HUES64 (cell line): ENCODE results near the gene MT1M.

Experiments used
- H3K27ac ChIP-seq: 2 replicates; pipeline ENCODE4 v1.7.0; 2013; ENCODE audit warnings: low read depth, low read length, inconsistent platforms
- H3K27me3 ChIP-seq: 2 replicates; pipeline ENCODE4 v1.6.1; 2013; ENCODE audit warnings: mild to moderate bottlenecking, low read length; ENCODE audit not compliant: insufficient read depth
- H3K36me3 ChIP-seq: 2 replicates; pipeline ENCODE4 v1.6.1; 2013; ENCODE audit warnings: mild to moderate bottlenecking, low read length; ENCODE audit not compliant: insufficient read depth
- H3K4me1 ChIP-seq: 2 replicates; pipeline ENCODE4 v1.6.1; 2013; ENCODE audit warnings: mild to moderate bottlenecking, low read length, moderate library complexity; ENCODE audit not compliant: insufficient read depth
- H3K4me3 ChIP-seq: 2 replicates; pipeline ENCODE4 v1.5.1; 2013; ENCODE audit warnings: mild to moderate bottlenecking, low read length, moderate library complexity
- H3K9ac ChIP-seq: 2 replicates; pipeline ENCODE4 v1.6.1; 2013; ENCODE audit warnings: mild to moderate bottlenecking, low read depth, low read length
- H3K9me3 ChIP-seq: 2 replicates; pipeline ENCODE4 v1.6.1; 2013; ENCODE audit warnings: low read depth, low read length; ENCODE audit not compliant: insufficient read depth
- WGBS: fragments of 150-250, 120-280 bp; methylation state at CpG from one replicate; pipeline ENCODE4 v1.1.7; 2013; ENCODE audit warnings: missing lambda C conversion rate; 5-methylcytosine and 5-hydroxymethylcytosine counted together

Gene MT1M

DNA sequence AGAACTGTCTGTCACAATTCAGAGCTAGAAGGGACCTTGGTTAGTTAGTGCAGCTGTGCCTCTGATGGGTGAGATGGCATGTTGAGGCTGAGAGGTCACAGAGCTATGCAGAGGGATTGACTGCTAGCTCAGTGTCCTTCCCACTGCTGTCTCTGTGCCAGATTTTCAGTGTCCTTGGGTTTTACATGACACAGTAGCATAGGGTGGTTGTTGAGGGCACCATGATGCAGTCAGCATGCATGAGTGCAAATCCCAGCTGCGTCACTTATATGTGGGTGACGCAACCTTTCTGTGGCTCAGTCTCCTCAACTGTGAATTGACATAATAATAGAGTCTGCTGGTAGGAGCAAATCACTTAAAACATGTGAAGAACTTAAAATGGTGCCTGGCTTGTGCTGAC, 8.7 kb downstream of the MT1M start:
- Histone ChIP-seq H3K36me3 (no peaks in the 10 kb centered on the region), H3K27me3 (peaks cover 100% of the 10 kb centered on the region)
- WGBS: 82% methylated on average over 2 of the region's 2 CpGs

DNA sequence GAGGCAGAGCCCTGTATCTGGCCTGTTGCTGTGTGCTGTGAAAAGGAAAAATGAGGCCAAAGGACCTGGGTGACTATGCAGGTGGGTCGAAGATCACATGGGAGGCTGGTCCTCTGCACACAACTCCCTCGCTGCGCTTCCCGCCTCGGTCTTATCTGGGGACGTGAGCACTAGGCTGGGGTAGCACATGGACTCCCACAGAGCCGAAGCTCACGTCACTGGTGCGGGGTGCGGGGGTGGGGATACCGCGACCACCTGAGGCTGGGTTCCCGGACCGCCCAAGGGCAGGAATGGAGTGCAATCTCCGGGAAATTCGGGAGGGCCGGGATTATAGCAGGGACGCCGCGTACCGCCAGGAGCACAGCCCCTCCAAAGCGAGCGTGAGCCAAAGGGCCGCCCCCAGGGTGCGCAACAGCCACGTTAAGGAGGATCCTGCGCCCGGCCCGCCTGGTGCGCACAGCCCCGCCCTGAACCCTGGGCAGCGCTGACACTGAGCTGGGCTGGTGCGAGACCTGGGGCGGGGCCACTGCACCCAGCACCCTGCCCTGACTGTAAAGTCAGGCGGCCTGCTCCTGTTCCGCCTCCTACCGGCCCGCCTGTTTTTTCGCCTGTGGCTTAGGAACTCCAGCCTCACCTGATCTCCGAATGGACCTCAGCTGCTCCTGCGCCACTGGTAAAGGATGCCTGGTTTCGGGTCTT, 10.8 kb downstream of the MT1M start:
- Histone ChIP-seq H3K27ac (no peak overlapping the region), H3K27me3 (peaks cover 100% of the 10 kb centered on the region), H3K4me1 (peaks cover 3% of the 10 kb centered on the region; the same call in 1 of the 2 replicates), H3K4me3 (peak overlapping the region; percentile 43), H3K9me3 (no peaks in the 10 kb centered on the region), H3K36me3 (no peaks in the 10 kb centered on the region), H3K9ac (no peak overlapping the region)
- 6% methylated on average over 42 of the region's 42 CpGs for WGBS

More for the DNA sequence above, 8.7 kb downstream of the MT1M start:
- H3K27ac ChIP-seq: no peak overlapping the region
- no peaks in the 10 kb centered on the region for H3K9me3 ChIP-seq
- no peak overlapping the region for H3K4me3 ChIP-seq
- peaks cover 3% of the 10 kb centered on the region; the same call in 1 of the 2 replicates for H3K4me1 ChIP-seq
- H3K9ac ChIP-seq: no peak overlapping the region

DNA sequence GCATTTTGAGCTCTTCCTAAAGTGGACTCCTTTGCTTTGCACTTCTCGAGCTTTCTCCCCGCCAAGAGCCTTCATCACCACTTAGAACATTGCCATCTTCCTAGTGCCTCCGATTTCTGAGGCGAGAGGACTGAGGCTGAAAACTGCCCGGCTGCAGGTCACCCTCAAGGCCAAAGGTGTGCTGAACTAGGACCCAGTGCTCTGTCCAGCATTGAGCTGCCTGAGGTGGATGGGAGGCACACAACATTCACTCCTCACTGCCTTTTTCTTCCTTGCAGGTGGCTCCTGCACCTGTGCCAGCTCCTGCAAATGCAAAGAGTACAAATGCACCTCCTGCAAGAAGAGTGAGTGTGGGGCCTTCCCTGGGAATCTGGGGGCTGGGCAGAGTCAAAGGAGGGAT, 11.4 kb downstream of the MT1M start:
- WGBS: 58% methylated on average over 5 of the region's 5 CpGs
- Histone ChIP-seq H3K9me3 (no peaks in the 10 kb centered on the region), H3K36me3 (no peaks in the 10 kb centered on the region), H3K27ac (no peak overlapping the region), H3K4me3 (peak overlapping the region; percentile 43; the same call in 1 of the 2 replicates), H3K27me3 (peaks cover 100% of the 10 kb centered on the region), H3K4me1 (no peaks in the 10 kb centered on the region; the same call in 1 of the 2 replicates), H3K9ac (no peak overlapping the region)

DNA sequence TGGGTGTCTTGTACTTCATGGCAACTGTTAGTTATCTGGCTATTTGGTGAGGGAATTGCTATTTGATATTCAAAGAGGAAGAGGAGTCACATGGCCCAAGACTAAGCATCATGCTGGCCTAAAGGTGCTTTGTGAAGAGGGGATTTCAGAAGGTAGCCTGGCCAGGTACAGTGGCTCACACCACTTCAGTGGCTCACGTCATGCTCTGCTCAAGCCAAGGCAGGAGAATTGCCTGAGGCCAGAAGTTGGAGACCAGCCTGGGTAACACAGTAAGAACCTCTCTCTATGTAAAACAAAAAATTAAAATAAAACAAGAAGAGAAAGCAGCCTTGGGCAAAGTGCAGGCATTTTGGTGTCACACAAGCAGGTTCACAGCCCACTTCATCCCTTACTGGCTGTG, 12.9 kb downstream of the MT1M start:
- Histone ChIP-seq H3K9me3 (no peaks in the 10 kb centered on the region), H3K27me3 (peaks cover 100% of the 10 kb centered on the region), H3K4me3 (no peak overlapping the region), H3K27ac (no peak overlapping the region), H3K4me1 (no peaks in the 10 kb centered on the region; the same call in 1 of the 2 replicates), H3K9ac (no peak overlapping the region), H3K36me3 (no peaks in the 10 kb centered on the region)
- WGBS: 82% methylated on average over 1 of the region's 1 CpG

DNA sequence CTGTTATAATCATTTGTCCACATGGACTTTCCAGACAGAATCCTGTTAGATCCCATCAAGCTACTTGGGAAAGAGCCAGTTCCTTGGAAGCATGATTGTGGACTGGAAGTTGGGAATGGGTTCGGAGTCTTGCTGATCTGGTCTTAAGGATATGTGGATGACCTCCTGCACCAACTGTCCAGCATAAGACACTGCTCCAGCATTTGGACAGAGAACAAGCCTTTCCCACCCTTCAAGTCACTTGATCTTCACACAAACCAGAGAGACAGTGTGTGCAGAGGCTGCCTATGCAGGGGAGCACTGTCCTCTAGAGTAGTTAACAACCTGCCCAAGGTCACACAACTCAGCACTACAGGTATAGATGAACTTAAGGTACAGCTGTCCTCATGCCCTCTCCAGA, 13.4 kb downstream of the MT1M start:
- H3K4me3 ChIP-seq: no peak overlapping the region
- WGBS: 0% methylated on average over 1 of the region's 1 CpG
- H3K4me1 ChIP-seq: no peaks in the 10 kb centered on the region; the same call in 1 of the 2 replicates
- H3K27me3 ChIP-seq: peaks cover 100% of the 10 kb centered on the region
- no peaks in the 10 kb centered on the region for H3K9me3 ChIP-seq
- H3K9ac ChIP-seq: no peak overlapping the region
- no peaks in the 10 kb centered on the region for H3K36me3 ChIP-seq
- no peak overlapping the region for H3K27ac ChIP-seq

DNA sequence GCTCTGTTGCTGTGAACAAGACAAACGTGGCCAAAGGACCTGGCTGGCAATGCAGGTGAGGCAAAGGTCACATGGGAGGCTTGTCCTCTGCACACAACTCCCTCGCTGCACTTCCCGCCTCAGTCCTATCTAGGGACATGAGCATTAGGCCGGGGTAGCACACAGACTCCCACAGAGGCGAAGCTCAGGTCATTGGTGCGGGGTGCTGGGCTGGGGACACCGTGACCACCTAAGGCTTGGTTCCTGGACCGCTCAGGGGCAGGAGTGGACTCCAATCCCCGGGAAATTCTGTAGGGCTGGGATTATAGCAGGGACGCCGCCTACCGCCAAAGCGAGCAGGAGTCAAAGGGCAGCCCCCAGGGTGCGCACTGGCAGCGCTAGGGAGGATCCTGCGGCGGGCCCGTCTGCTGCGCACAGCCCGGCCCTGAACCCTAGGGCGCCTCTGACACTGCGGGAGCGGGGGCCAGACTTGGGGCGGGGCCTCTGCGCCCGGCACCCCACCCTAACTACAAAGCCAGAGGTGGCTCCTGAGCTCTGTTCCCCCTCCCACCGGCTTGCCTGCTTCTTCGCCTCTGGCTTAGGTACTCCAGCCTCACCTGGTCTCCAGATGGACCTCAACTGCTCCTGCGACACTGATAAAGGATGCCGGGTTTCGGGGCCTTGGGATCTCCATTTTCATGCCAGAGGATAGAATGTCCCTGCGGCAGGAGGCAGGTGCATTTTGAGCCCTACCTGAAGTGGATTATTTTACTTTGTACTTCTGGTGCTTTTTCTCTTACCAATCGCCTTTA, 15.4 kb downstream of the MT1M start:
- no peaks in the 10 kb centered on the region; the same call in 1 of the 2 replicates for H3K4me1 ChIP-seq
- no peak overlapping the region for H3K9ac ChIP-seq
- peaks cover 100% of the 10 kb centered on the region for H3K27me3 ChIP-seq
- H3K36me3 ChIP-seq: no peaks in the 10 kb centered on the region
- no peaks in the 10 kb centered on the region for H3K9me3 ChIP-seq
- peak overlapping the region; percentile 18; the same call in 1 of the 2 replicates for H3K4me3 ChIP-seq
- WGBS: 62% methylated on average over 33 of the region's 33 CpGs
- no peak overlapping the region for H3K27ac ChIP-seq

DNA sequence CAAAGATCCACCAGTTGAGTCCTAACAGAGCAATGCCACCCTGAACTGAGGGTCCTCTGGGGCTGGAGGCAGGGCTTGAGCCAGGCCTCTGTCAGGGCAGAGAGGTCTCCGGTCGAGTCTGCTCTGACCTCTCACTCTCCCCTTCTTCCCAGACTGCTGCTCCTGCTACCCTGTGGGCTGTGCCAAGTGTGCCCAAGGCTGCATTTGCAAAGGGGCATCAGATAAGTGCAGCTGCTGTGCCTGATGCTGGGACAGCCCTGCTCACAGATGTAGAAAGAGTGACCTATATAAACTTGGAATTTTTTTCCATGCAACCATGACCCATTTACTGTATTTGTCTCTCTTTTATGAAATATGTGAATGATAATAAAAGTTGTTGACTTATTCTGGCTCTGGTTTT, 16.8 kb downstream of the MT1M start:
- no peaks in the 10 kb centered on the region for H3K4me1 ChIP-seq
- WGBS: 95% methylated on average over 2 of the region's 2 CpGs
- H3K36me3 ChIP-seq: no peaks in the 10 kb centered on the region
- H3K9me3 ChIP-seq: no peaks in the 10 kb centered on the region
- H3K27ac ChIP-seq: no peak overlapping the region
- H3K27me3 ChIP-seq: peaks cover 95% of the 10 kb centered on the region
- H3K4me3 ChIP-seq: no peak overlapping the region
- no peak overlapping the region for H3K9ac ChIP-seq

DNA sequence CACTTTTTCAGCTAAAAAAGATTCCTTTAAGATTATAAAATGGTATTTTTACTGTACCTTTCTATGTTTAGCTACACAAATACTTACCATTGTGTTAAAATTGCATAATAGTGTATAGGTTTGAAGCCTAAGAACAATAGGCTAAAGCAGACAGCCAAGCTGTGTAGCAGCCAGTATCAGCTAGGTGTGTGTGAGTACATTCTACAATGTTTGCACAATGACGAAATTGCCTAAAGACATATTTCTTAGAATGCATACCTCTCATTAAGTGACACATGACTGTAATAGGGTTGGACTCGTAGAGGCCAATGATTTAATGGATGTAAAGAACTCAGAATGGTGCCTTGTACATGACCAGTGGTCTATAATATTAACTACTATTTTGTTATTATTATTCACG, 17.4 kb downstream of the MT1M start:
- H3K4me1 ChIP-seq: no peaks in the 10 kb centered on the region
- no peak overlapping the region for H3K9ac ChIP-seq
- H3K27me3 ChIP-seq: peaks cover 90% of the 10 kb centered on the region
- H3K36me3 ChIP-seq: no peaks in the 10 kb centered on the region
- WGBS: 86% methylated on average over 1 of the region's 3 CpGs
- no peaks in the 10 kb centered on the region for H3K9me3 ChIP-seq
- H3K4me3 ChIP-seq: no peak overlapping the region
- H3K27ac ChIP-seq: no peak overlapping the region

DNA sequence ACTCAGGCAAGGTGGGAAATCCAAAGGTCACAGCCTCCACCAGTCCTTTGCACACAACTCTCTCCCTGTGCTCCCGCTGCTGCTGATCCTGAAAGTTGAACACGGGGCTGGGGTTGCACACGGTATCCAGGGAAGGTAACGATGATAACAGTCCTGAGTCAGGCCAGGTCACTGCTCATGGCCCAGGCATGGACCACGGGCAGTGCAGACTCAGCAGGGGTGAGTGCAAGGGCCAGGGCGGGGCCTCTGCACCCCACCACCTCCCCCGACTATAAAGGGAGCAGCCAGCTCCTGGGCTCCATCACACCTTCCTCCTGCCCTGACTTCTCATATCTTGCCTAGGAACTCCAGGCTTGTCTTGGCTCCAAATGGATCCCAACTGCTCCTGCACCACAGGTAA, 19.1 kb downstream of the MT1M start, which contains the start of gene MT1B:
Gene MT1B (plus strand): TSS at position 301 of the 400 bp plus-strand sequence. CDS start 68 bp downstream, at position 369.
- Histone ChIP-seq H3K27me3 (peaks cover 90% of the 10 kb centered on the region), H3K27ac (no peak within 1 kb of the TSS), H3K4me3 (no peak within 1 kb of the TSS), H3K9me3 (no peaks in the 10 kb centered on the region), H3K4me1 (no peaks in the 10 kb centered on the region), H3K9ac (no peak within 1 kb of the TSS), H3K36me3 (no peaks in the 10 kb centered on the region)
- 77% methylated on average over 7 of the region's 7 CpGs for WGBS

DNA sequence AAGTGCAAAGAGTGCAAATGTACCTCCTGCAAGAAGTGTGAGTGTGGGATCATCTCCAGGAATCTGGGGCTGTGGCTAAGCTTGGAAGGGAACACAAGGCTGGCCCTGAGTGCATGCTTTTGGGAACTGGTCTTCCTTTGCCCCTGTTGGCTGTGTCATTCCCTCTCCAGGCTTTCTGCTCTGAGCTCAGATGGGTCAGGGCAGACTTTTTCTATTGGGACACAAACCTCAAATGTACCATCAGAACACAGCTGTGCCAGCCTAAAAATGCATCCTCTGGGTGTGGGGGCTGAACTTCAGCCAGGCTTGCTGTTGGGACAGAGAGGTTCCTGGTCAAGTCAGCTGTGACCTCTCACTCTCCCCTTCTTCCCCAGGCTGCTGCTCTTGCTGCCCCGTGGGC, 20.1 kb downstream of the MT1M start:
- no peaks in the 10 kb centered on the region for H3K9me3 ChIP-seq
- H3K27me3 ChIP-seq: peaks cover 90% of the 10 kb centered on the region
- H3K4me3 ChIP-seq: no peak overlapping the region
- no peaks in the 10 kb centered on the region for H3K4me1 ChIP-seq
- no peaks in the 10 kb centered on the region for H3K36me3 ChIP-seq
- no peak overlapping the region for H3K9ac ChIP-seq
- H3K27ac ChIP-seq: no peak overlapping the region
- 88% methylated on average over 1 of the region's 1 CpG for WGBS

DNA sequence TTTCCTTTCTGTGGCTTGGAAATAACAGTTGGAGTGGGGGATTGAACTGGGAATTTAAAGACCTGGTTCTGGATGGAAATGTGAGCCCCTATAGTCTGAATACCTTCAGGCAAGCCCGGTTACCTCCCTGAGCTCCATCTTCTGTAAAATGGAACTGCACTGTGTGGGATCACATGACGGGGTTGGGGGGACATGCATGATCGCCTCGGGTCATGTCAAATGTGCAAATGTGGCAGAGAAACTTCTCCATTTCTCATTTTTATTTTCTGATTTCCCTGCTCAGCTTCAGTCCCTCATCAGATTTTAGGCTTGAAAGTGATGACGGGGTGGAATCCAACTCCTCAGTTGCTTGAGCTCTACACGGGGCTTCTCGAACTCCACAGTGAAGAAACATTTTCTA, 20.8 kb downstream of the MT1M start:
- Histone ChIP-seq H3K4me1 (peaks cover 3% of the 10 kb centered on the region; the same call in 1 of the 2 replicates), H3K9me3 (no peaks in the 10 kb centered on the region), H3K27ac (no peak overlapping the region), H3K9ac (no peak overlapping the region), H3K36me3 (no peaks in the 10 kb centered on the region), H3K4me3 (no peak overlapping the region), H3K27me3 (peaks cover 90% of the 10 kb centered on the region)
- WGBS: 89% methylated on average over 7 of the region's 7 CpGs
